Spleen (tissue), 7 donors: ENCODE measurements around the gene ACTN4.

Experiments used
- POLR2A ChIP-seq, 3 donors: fragments of 450-650 bp; IDR thresholded peaks; one replicate each; pipeline ENCODE4 v1.5.1; 2017; ENCODE audit warnings: antibody characterized with exemption in 3 of 3, mild to moderate bottlenecking in 1 of 3
- POLR2AphosphoS5 ChIP-seq, 3 donors: sonication (generic); formaldehyde crosslinking; IDR thresholded peaks; one replicate each; pipeline ENCODE4 v1.5.1; 2017; ENCODE audit warnings: antibody characterized with exemption in 3 of 3
- TF ChIP-seq, protein P1 (sequence below), 11 experiments: fragments of 200-600 bp in 7 of 11; fragments of 450-650 bp in 4 of 11; sonication (generic) in 4 of 11; IDR thresholded peaks in 8 of 11; conservative IDR thresholded peaks in 3 of 11; 1 replicate in 7 of 11; 2 replicates in 4 of 11; pipeline versions ENCODE4 v1.4.0 to v1.8.0; 2016 to 2021; ENCODE audit warnings: antibody characterized with exemption in 11 of 11, inconsistent platforms in 4 of 11, mild to moderate bottlenecking in 1 of 11
- donor health status: DM: no; HTN: no; CAD: no; lungs with moderate emphysema.
- donor health status: DM: no; HTN: no; CAD: no.
- donor health status: DM: no; HTN: no; CAD: no.

DNA sequence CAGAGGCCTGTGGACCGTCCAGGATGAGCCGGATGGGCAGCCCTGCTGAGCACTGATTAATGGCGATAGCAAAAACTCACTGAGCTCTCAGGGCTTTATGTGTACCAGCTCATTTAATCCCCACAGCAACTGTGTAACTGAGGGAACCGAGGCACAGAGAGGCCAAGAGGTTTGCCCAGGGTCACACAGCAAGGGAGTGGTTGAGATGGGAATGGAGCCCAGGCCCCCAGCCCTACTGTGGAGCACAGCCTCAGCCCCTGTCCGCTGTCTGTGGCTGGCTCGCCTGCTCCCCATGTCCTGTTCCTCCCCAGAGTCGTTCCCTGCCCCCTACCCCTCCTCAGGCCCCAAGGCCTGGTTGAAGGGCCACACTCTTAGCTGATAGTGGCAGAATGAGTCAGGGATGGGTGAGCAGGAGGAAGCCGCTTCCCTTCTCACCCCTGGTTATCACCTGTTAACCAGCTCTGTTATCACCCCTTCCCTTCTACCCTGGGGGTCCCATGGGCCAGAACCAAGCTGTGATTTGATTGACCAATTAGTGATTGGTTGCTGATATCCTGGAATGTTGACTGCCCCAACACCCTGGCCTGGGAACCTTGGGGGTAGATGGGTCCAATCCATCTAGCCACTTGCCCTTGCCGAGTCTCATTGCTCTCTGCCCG is 75.6 kb downstream of the ACTN4 start:
- TF ChIP-seq, protein P1, sequence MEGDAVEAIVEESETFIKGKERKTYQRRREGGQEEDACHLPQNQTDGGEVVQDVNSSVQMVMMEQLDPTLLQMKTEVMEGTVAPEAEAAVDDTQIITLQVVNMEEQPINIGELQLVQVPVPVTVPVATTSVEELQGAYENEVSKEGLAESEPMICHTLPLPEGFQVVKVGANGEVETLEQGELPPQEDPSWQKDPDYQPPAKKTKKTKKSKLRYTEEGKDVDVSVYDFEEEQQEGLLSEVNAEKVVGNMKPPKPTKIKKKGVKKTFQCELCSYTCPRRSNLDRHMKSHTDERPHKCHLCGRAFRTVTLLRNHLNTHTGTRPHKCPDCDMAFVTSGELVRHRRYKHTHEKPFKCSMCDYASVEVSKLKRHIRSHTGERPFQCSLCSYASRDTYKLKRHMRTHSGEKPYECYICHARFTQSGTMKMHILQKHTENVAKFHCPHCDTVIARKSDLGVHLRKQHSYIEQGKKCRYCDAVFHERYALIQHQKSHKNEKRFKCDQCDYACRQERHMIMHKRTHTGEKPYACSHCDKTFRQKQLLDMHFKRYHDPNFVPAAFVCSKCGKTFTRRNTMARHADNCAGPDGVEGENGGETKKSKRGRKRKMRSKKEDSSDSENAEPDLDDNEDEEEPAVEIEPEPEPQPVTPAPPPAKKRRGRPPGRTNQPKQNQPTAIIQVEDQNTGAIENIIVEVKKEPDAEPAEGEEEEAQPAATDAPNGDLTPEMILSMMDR (IDR thresholded peaks at IDR 0.05 in 8 of 11, conservative IDR thresholded peaks at IDR 0.05 in 3 of 11) = no peak
- TF ChIP-seq POLR2A (IDR thresholded peaks at IDR 0.05) = no peak
- TF ChIP-seq POLR2AphosphoS5 (IDR thresholded peaks at IDR 0.05) = peak in 1 of 3 donors; percentile 12
